HEK293T (cell line): ENCODE results near the gene PID1.

Experiments used
- HDGF ChIP-seq: fragments of 450-650 bp; IDR thresholded peaks from 2 replicates; pipeline ENCODE4 v1.6.1; 2017; ENCODE audit warnings: antibody characterized with exemption, borderline replicate concordance
- NFRKB ChIP-seq: fragments of 450-650 bp; IDR thresholded peaks from 2 replicates; pipeline ENCODE4 v1.6.1; 2016; ENCODE audit warnings: mild to moderate bottlenecking, moderate library complexity
- TARDBP ChIP-seq: fragments of 450-650 bp; IDR thresholded peaks from 2 replicates; pipeline ENCODE4 v1.6.1; 2016

DNA sequence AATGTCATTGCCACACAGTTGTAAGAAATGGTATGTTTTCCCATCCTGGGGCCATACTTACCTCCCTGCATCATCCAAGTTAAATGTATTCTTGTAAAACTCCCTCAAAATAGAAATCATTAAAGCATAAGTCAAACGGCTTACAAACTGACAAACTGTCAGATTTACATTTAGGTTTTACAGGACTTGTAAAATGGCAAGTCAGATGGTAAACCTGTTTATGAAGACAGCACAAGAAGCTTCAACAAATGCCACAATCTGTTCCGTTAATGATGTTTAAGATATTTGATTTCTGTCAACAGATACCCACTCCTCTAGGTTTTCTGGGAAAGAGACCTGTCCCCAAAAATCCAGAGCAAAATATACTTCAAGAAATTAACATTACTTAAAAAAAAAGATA lies 197.2 kb downstream of the PID1 start:
- TF ChIP-seq NFRKB (no peak), HDGF (no peak), TARDBP (no peak)
